ENCODE results near the gene CXCL8. TPM values are rescaled to one million over a fixed set of nuclear protein-coding genes. Genes with fewer than 3 reads are reported as not detected.

CXCL8 gene
- total RNA-seq, 2 donors from 2014 or later, result 2.6 to 7.9 TPM

DNA sequence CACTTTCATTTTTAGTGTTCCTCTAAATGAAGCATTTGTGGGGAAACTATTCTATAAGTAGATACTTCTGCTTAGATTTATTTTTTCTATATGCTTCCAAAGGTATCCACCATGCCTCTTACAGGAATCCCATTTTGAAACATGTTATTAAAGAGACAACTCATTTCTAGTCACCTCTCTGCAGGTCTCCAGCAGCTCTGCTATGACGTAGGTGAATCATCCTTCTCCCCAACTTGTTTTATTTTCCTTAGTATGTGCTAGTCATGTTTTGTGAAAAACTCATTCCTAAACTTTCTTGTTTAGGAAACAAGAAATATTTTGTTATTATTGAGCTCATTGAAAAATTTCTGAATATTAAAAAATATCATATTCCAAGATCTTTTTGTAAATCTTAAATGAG is 12.8 kb downstream of the CXCL8 start:
- Histone ChIP-seq H3K36me3 (no peaks in the 10 kb centered on the region), H3K27me3 (no peaks in the 10 kb centered on the region), H3K27ac (no peak overlapping the region), H3K4me3 (no peak overlapping the region), H3K9me3 (no peaks in the 10 kb centered on the region), H3K4me1 (no peaks in the 10 kb centered on the region)
- DNase-seq (ENCODE audit: low spot score), result no peak
- no peak for TF ChIP-seq CTCF (IDR thresholded peaks at IDR 0.05)

DNA sequence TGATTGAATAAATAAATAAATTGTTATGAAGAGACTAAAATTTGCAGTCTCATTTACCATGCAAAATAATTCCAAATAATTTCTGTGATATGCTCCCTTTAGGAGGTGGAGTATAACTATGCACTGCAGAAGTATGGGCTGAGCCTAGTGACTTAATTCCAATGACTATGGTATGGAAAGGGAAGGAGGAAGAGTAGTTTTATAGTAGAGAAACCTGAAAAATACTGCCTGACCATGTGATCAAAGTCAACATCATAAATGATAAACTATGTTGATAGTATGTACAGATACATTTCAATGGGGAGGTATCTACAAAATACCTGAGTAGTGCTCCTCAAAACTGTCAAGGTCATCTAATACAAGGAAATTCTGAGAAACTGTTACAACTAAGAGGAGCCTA is 14.6 kb downstream of the CXCL8 start:
- H3K36me3 ChIP-seq, result no peaks in the 10 kb centered on the region
- no peaks in the 10 kb centered on the region for H3K9me3 ChIP-seq
- no peak overlapping the region for H3K4me3 ChIP-seq
- no peak overlapping the region for H3K27ac ChIP-seq
- H3K4me1 ChIP-seq, result no peaks in the 10 kb centered on the region
- DNase-seq (ENCODE audit: low spot score), result no peak
- no peak for TF ChIP-seq CTCF (IDR thresholded peaks at IDR 0.05)
- no peaks in the 10 kb centered on the region for H3K27me3 ChIP-seq

DNA sequence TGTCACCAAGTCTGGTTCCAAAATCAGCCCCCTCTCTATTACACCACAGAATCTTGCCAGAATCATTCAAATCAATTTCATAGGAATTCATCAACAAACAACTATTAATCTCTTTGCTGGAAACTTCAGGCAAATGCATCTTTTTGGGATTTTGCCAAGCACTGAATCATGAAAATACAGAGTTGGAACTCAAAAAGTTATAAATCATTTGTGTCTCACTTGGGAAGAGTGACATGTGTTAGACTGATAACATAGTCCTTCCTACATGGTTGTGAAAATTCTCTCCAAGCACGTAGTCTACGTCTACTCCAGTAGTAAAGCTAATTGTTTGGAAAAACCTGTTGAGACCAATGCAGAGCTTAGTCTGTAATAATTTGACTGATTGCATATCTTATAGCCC is 19.0 kb downstream of the CXCL8 start:
- no peak for DNase-seq (ENCODE audit: low spot score)
- no peak for TF ChIP-seq CTCF (IDR thresholded peaks at IDR 0.05)
- Histone ChIP-seq H3K9me3 (no peaks in the 10 kb centered on the region), H3K4me1 (no peaks in the 10 kb centered on the region), H3K27ac (no peak overlapping the region), H3K4me3 (no peak overlapping the region), H3K27me3 (no peaks in the 10 kb centered on the region), H3K36me3 (no peaks in the 10 kb centered on the region)

DNA sequence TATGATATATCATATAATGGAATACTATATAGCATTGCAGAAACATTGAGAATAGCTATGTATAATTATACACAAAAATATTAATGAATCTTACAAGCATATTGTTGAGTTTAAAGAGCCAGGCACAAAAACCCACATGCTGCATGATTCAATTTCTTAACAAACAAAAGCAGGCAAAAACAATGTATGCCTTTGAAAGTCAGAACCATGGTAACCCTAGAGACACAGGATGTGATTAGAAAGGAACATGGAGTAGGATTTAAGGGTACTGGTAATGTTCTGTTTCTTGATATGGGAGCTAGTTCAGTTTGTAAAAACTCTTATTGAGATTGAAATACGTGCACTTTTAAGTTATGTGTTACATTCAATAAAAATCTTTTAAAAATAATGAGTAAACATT is 21.5 kb downstream of the CXCL8 start:
- Histone ChIP-seq H3K4me3 (no peak overlapping the region), H3K27ac (no peak overlapping the region), H3K36me3 (no peaks in the 10 kb centered on the region), H3K9me3 (no peaks in the 10 kb centered on the region), H3K4me1 (no peaks in the 10 kb centered on the region), H3K27me3 (no peaks in the 10 kb centered on the region)
- TF ChIP-seq CTCF (IDR thresholded peaks at IDR 0.05), result no peak
- no peak for DNase-seq (ENCODE audit: low spot score)

GRCh38 chr4:73762409-73762808 is 22.0 kb downstream of the CXCL8 start:
- Histone ChIP-seq H3K27me3 (no peaks in the 10 kb centered on the region), H3K4me3 (no peak overlapping the region), H3K36me3 (no peaks in the 10 kb centered on the region), H3K27ac (no peak overlapping the region), H3K9me3 (no peaks in the 10 kb centered on the region), H3K4me1 (no peaks in the 10 kb centered on the region)
- TF ChIP-seq CTCF (IDR thresholded peaks at IDR 0.05), result no peak
- no peak for DNase-seq (ENCODE audit: low spot score)

GRCh38 chr4:73763877-73764276 is 23.5 kb downstream of the CXCL8 start:
- no peak for TF ChIP-seq CTCF (IDR thresholded peaks at IDR 0.05)
- DNase-seq (ENCODE audit: low spot score), result no peak
- Histone ChIP-seq H3K9me3 (no peaks in the 10 kb centered on the region), H3K4me1 (no peaks in the 10 kb centered on the region), H3K4me3 (no peak overlapping the region), H3K27me3 (no peaks in the 10 kb centered on the region), H3K36me3 (no peaks in the 10 kb centered on the region), H3K27ac (no peak overlapping the region)
